GM18867 (cell line): ENCODE results near the gene ROS1.
"Not testable (repeated sequence)": the region's sequence is repeated elsewhere in the genome, so short reads cannot be mapped to it uniquely, and the experiment has no call there.

ENCODE experiments used
- ATAC-seq: cut with Tn5 transposase; IDR thresholded peaks from one replicate; pipeline ENCODE4 v1.9.1; 2021; ENCODE audit warnings: mild to moderate bottlenecking, moderate library complexity; ENCODE audit not compliant: unreplicated experiment

The ROS1 gene

GRCh38 chr6:117425431-117426153, at the start of gene ROS1:
TSS of gene ROS1 (minus strand) at chr6:117425942. CDS start at chr6:117425656, 286 bp downstream.
- ATAC-seq: no peak

DNA sequence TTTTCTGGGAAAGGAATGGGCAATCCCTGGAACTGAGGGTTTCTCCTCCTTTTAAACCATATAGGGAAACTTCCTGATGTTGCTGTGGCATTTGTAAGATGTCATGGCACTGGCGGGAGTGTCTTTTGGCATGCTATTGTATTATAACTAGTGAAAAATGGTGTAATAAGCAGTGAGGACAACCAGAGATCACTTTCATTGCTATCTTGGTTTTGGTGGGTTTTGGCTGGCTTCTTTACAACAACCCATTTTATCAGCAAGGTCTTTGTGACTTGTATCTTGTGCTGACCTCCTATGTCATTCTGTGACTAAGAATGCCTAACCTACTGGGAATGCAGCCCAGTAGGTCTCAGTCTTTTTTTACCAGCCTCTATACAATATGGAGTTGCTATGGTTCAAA, 47.7 kb upstream of the ROS1 start:
- no peak for ATAC-seq

GRCh38 chr6:117472667-117473066, 46.9 kb upstream of the ROS1 start:
- ATAC-seq: peak; percentile 59

DNA sequence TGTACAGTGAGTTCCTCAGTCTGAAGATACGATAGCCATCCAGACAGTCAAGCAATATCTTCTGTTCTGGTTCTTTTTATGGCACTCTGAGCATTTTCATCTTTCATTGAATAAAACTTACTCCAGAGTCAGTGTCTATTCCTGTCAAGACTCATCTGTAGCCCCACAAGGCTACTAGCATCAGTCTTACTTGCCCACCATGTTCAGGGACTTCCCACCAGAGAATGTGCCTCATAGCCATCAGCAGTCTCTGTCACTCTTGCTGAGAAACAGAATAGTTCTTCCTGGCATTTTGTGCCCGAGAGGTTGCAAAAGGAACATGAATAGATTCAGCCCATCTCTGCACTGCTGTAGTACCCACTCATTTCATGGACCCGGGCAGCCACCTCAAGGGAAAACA, 44.0 kb upstream of the ROS1 start:
- no peak for ATAC-seq

GRCh38 chr6:117469356-117469755, 43.6 kb upstream of the ROS1 start:
- peak; percentile 60 for ATAC-seq

DNA sequence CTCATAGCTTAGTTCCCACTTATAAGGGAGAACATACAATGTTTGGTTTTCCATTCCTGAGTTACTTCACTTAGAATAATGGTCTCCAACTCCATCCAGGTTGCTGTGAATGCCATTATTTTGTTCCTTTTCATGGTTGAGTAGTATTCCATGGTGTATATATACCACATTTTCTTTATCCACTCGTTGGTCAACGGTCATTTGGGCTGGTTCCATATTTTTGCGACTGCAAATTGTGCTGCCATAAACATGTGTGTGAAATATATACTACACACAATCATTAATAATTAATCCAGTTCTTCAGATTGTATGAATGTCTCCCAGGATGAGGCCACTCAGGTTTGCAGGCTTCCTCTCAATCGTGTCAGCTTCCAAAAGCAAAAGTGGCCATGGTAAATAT, 42.8 kb upstream of the ROS1 start:
- not testable (repeated sequence) for ATAC-seq

DNA sequence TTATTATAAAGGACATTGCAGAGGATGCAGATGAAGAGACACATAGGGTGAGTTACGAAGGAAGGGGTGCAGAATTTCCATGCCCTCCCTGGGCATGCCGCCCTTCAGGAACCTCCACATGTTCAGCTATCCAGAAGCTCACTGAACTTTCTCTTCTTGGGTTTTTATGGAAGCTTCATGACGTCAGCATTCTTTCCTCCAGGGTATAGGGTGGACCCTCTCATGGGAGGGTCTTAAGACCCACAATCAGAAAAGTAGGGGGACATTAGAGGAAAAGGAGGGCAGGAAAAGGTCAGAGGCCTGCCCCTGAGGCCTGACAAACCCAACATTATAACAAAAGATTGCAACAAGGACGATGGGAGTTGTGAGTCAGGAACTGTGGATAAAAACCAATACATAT, 42.1 kb upstream of the ROS1 start:
- ATAC-seq: no peak

- ATAC-seq: no peak
Observed at GRCh38 chr6:117465691-117466090, 39.9 kb upstream of the ROS1 start.

- ATAC-seq: no peak
Observed at GRCh38 chr6:117464700-117465099, 39.0 kb upstream of the ROS1 start.

GRCh38 chr6:117463762-117464665, 38.3 kb upstream of the ROS1 start:
- ATAC-seq: peak; percentile 85

DNA sequence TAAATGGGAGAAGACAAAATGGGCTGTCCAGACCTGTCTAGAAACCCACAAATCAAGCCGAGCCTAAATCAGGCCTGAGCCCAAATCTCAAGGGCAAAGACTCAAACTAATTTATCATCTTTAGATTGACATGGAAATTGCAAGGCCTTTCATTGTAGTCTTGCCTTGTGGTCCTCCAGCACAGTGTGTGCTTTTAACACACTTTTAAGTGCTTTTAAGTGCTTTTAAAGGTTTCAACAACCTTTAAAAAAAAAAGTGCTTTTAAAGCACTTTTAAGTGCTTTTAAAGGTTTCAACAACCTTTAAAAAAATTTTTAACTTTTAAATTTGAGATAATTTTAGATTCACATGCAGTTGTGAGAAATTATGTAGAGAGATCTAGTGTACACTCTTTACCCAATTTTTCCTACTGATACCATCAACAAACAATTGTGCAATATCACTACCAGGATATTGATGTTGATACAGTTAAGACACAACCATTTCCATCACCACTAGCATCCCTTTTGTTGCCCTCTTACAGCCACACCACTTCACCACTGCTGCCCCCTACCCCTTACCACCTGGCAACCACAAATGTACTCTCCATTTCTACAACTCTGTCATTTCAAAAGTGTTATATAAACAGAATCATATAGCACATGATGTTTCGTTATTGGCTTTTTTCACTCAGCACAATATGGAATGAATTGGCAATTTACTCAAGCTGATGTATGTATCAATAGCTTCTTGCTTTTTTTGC, 33.6 kb upstream of the ROS1 start:
- no peak for ATAC-seq

- no peak for ATAC-seq
Observed at GRCh38 chr6:117456998-117457397, 31.3 kb upstream of the ROS1 start.

GRCh38 chr6:117456250-117456649, 30.5 kb upstream of the ROS1 start:
- ATAC-seq: no peak

DNA sequence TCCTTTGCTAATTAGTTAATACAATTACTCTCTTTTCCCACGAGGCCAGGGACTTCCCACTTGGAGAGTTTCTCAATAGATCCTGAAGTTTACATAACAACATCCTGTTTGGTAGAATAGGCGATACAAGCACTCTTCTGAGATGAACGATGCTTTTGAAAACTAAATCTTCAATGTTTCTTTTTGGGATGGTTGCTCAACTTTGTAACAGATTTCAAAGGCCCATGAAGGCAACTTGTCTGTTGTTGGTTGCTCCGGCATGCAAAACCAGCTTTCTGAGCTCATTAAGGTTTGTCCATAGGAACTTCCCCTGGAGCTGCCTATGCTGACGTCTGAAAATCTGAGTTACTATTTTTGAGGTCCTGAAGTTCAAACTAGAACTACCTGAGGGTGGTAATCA, 25.9 kb upstream of the ROS1 start:
- no peak for ATAC-seq

- ATAC-seq: no peak
Observed at GRCh38 chr6:117449549-117450439, 24.1 kb upstream of the ROS1 start.

DNA sequence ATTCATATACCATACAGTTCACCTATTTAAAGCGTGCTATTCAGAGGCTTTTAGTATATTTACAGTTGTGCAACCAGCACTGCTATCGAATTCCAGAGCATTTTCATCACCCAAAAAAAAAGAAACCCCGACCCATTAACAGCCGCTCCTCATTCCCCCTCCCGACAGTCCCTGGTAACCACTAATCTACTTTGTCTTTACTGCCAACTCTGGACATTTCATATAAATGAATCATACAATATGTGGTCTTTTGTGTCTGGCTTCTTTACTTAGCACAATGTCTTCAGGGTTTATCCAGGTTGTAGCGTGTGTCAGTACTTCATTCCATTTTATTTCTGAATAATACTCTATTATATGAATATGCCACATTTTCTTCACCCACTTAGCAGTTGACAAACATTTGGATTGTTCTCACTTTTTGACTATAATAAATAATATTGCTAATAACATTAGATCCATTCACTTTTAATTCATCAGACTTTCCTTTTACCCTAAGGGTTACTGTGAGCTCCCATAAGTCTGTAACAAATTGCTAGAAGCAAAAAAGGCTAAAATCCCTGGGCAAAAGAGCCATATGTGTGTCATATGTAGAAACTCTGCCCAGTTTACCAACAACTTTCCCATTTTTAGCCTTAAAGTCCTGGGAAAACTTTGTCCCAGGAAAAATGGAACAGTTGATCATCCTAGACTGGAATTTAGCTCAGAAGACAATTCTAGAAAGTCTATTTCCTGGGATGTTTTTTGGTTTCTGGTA, 23.2 kb upstream of the ROS1 start:
- ATAC-seq: no peak

DNA sequence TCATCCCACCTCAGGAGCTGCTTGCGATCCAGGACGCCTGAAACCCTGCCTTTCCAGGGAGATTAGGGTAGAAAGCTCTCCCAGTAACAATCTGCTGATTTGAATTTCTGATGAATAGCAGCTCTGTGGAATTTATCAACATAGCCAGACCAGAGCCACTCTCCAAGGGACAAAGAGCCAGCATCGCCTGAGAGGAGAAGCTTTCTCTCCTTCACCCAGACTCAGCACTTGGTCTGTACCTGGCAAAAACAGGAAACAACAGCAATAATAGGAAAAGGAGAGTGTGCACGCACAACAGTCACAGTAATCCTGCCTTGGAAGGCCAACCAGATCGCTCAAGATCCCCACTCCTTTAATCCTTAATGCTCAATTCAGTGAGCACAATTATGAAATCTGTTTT, 22.3 kb upstream of the ROS1 start:
- no peak for ATAC-seq

GRCh38 chr6:117446861-117447260, 21.1 kb upstream of the ROS1 start:
- ATAC-seq: no peak

- no peak for ATAC-seq
Observed at GRCh38 chr6:117444600-117444999, 18.9 kb upstream of the ROS1 start.

- not testable (repeated sequence) for ATAC-seq
Observed at GRCh38 chr6:117442313-117442712, 16.6 kb upstream of the ROS1 start.
